Kidney glomerular epithelial cell (primary cell): ENCODE results near the gene SLC43A2.
"Not testable (repeated sequence)": the region's sequence is repeated elsewhere in the genome, so short reads cannot be mapped to it uniquely, and the experiment has no call there.

Experiments
- DNase-seq: peaks from one replicate; lab custom pipeline; 2025; lab: John Stamatoyannopoulos, UW

The SLC43A2 gene

DNA sequence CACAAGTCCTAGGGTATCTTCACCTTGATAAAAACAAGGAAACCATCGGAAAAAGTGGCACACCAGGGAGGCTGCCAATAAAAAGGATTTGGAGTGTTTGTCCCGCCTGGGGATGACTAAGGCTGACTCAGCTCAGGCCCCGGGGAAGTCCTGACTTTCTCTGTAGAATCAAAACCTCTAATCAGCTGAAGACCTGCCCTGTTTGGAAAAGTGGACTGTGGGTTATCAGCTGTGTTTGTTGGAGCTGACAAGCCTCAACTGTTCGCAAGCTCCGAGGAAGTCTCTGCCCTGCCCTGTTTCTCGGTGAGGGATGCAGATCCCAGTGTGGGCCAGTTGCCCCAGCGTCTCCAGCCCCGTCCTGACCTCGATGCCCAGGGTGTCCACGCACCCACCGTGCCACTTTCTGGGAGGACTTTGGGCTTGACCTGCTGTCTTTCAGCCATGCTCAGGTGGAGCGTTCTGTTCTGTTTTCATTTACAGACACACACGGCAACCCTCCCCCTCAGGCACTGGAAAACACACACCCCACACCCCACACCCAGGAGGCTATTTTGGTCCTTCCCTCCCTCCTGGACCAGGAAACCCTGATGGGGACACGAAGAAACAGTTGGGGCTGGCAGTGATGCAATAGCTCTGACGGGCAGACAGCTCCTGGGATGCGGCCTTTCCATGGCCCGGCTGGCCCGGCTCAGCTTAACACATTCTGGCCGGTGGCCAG, 38.4 kb downstream of the SLC43A2 start:
- peak; percentile 61 for DNase-seq

DNA sequence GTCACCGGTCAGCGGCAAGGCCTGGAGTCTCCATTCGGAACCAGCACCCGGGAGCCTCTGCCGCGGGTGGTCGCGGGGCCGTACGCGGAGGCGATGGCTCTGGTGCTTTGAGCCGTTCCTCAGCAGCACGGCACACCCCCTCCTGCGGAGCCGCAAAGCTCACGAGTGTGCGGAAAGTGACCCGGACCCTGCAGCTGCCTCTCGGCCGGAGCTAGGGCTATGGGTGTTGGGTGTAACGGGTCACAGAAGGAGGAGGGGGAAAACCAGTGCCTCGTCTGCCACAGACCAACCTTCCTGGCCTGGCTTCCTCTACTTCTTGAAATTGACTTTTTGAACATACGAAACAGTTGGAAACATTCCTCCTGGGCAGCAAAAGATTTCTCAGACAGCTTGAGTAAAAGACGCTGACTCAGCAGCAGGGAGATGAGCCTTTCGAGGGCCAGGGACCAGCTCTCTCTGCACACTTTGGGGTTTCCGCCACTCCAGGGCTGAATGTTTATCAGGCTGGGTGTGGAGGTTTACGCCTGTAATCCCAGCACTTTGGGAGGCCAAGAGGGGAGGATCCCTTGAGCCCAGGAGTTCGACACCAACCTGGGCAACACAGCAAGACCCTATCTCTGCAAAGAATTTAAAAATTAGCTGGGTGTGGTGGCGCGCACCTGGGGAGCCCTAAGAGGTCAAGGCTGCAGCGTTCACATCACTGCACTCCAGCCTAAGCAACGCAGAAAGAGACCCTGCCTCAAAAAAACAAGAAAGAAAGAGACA, 39.6 kb downstream of the SLC43A2 start:
- DNase-seq: no peak

DNA sequence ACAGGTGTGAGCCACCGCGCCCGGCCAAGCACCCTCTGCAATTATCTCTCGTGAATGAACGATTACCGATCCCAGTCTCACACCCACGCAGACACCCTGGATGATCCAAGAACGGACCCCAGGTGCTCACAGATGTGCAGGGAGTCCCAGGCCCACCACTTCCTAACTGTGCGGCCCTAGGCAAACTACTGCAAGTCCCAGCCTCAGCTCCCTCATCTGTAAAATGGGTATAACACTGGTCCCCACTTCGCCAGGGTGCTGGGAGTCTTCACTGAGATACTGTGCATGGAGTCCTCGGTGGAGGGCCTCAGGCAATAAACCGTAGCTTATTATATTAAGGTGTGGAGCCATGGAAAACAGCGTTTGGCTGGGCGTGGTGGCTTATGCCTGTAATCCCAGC, 44.5 kb downstream of the SLC43A2 start:
- no peak for DNase-seq

DNA sequence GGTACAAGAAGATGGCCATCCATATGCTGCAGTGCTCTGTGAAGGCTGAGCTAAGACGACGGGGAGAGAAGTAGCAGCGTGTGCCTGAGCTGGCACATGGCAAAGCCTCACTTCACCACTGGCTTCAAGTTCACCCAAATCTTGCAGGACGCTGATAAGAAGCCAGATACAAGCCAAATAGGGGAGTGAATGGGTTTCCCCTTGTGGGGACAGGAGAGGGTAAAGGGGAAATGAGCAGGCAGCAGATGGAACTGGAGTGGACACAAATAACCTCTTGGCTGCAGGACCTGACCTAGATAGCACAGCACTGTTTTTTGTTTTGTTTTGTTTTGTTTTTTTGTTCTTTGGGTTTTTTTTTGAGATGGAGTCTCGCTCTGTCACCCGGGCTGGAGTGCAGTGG, 45.1 kb downstream of the SLC43A2 start:
- DNase-seq: no peak

DNA sequence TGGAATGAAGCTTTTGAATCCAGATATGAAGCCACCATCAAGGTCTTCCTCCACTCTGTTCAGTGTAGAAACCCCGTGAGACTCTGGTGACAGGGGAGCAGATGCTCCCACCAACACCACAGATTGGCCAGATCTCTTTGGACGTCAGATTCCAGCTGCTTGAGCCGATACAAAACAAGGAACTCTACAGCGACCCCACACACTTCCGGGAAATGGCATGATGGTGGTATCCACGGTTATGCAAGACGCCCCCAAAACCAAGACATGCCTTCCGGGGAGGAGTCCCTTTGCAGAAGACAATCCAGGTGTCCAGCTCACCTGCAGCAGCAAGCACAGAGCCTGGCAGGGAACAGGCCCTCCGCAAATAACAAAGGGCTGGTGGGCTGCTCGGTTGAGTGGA, 46.3 kb downstream of the SLC43A2 start:
- DNase-seq: no peak

DNA sequence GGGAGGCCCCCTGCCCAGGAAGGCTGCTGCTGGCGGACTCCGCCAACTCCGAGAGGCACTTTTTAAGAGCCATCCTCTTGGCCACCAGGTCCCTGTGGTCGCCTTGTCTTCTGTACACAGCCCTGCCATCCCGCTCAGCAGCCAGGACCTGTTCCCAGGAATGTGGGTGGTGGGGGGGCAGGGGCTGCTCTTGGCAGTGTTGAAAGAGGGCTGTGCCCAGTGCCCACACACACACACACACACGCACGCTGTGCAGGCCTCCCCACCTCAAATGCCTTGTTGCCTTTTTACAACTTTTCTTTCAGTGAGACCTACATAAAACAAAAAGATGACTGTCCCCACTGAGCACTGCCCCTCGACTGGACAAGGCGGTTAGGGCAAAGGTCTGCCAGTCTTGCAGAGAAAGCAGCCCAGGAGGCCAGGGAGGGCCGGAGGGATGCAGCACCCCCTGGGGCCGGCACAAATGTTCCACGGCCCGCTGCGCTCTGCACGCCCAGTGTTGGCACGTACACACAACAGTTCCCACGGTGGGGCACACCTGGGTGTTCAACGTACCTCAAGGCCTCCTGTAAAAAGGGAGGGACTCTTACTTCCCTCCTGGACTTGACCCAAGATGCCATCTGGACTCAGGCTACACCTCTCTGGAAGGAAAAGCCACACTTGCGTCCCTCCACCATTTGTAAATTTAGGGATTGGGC, 47.5 kb downstream of the SLC43A2 start:
- no peak for DNase-seq

DNA sequence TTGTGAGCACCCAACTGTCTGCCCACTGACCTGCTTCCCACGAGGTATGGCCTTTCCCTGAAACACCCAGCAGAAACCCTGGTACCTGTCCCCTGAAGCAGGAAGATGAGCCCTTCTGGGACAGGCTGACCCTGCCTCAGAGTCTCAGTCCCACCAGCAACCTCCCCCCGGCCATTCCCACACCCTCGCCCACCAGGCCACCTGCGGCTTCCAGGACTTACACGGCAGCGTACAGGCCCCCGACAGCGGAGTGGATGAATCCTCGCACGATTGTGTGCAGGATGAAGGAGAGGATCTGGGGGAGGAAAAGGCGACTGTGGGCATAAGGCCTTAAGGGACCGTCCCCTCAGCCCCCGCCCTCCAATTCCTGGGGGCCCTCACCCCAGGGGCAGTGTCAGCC, 50.6 kb downstream of the SLC43A2 start:
- no peak for DNase-seq

DNA sequence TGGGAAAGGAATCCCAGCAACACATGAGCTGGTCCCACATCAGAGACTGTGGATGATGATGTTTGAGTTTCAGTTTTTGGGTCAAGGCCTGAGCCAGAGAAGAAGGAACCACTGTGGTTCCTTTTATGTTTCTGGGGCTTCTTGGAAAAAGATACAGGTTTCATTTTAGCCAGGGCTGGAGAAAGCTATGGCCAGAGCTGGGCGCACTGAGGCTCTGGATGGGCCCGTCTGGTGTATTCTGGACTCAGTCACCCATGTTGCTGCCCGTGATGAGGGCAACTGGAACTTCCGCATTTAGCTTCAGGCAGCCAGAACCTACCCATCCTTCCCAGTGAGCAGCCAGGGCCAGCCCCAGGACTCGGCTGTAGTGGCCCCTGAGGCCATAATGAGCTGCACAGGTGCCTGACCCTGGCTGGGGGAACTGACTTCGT, 51.0 kb downstream of the SLC43A2 start:
- no peak for DNase-seq

DNA sequence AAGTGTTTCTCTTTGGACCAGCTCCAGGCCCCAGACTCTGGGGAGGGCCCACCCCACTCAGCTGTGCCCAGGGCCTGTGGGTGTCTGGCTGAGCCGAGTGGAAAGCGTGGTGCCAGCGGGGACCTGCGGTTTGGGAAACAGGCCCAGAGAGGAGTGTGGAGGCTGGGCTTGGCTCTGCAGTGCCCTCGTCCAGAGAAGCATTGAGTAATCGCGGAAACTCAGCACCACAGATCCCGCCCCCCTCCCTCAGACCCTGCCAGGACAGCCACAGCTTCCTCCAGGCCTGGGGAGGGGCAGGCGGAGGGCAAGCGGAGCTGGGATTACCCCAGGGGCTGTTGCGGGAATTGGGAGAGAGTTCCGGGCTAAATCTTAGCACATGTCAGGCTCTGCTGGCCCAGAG, 51.5 kb downstream of the SLC43A2 start:
- no peak for DNase-seq

DNA sequence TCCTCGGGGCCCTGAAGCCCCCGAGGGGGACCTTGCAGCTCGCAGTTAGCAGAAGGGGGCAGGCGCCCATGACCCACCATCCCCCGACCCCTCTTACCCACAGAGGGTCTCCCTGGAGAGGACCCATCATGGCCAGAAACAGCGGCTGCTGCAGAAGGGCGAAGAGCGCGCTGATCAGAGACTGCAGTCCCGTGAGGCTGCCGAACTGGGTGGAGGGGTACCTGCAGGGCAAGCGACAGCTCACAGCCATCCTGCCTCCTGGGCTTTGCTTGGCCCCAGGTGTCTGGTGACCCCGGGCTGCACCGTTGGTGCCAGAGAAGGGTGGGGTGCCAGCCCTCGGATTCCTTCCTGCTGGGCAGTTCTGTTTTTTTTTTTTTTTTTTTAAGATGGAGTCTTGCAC, 52.1 kb downstream of the SLC43A2 start:
- no peak for DNase-seq

DNA sequence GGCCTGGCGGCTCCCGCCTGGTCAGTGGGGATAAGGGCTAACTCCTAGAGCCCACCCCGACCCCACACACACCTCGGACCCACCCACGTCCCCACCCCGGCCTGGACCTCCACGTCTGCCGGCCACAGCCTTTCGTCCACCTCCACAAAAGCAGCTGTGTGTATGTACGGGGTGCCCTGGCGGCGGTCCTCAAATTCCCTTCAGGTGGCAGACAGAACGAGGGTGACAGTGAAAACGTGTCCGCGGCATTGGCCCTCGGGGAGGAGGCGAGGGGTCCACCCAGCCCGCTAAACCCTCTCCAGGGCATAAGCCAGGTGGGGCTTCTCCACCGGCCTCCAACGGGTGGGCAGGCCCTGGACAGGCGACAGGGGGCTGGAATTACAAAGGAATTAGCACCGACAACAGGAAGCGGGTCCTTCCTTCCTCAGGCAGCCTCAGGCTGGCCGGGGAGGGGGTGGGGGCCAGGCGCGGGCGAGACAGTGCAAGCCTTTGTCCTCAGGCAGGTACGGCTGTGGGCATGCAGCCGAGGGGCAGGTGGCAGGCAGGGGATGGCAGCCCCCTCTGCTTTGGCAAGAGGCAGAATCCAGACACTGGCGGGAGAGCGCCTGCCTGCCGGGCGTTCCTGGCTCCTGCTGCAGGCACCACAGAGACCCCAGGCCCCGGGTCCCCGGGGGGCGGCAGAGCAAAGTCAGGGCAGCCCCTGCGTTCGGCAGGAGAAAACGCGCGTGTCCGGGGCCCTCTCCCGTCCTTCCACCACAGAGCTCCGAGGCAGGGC, 53.8 kb downstream of the SLC43A2 start:
- no peak for DNase-seq

DNA sequence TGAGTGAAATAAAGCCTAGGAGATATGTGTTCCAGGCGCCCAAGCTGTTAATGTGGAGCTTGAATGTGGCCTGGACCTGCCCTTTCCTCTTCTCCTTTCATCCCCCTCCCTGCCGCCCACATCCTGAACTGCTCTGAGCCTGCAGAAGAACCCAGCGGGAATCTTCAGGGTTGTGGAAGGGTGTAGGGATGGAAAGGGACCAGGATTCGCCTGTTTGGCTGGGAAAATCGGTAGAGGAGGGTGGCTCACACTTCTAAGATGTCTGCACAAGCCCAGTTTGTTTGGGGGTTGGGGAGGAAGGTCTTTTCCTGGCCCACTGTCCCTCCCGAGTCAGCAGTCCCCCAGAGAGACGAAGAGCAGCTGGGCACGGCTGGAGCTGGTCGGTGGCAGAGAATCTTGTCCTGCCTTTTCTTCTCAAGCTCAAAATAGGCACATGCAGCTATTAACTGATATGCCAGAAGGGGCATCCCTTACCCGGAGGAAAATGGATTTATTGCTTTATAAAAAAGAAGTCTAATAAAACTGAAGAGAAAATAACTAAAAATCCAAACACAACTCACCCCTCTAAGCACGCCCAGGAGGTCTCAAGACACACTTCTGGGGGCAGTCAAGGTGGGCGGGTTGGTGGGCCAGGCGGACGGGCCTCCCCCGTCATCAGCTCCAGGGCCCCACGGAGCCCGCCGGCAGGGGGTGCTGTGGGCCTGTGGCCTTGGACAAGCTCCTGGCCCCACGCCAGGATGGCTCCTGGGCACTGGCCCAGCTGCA, 54.5 kb downstream of the SLC43A2 start:
- DNase-seq: peak; percentile 61

DNA sequence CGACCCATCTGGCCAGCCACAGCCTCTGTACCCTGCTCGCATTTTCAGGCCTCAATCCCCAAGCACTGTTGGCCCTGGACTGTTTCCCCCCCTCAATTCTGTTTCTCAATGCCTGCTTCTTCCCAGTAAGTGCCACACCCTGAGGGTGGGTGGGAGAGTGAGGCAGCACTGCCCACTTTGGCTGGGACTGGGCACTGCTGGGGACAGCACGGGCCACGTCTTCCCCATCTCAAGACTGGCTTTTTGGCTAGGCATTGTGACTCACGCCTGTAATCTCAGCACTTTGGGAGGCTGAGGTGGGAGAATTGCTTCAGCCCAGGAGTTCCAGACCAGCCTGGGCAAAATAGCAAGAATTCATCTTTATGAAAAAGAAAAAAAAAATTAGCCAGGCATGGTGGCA, 56.0 kb downstream of the SLC43A2 start:
- not testable (repeated sequence) for DNase-seq

DNA sequence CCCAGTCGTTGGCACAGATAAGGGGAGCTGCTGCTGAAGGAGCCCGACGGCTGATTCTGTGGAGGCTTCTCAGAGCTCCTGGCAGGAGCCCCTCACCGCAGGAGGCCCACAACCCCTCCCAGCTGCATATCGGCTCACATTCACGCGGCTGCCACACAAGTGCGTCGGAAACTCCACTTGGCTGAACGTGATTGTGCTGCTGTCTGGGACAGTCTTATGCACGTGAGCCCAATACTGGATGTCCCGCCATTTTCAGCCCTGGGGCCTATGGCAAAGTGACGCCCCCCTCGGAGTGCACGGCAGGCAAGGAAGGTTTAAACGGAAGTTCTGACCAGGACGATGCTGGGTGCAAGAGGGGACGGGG, 57.3 kb downstream of the SLC43A2 start:
- DNase-seq: no peak

DNA sequence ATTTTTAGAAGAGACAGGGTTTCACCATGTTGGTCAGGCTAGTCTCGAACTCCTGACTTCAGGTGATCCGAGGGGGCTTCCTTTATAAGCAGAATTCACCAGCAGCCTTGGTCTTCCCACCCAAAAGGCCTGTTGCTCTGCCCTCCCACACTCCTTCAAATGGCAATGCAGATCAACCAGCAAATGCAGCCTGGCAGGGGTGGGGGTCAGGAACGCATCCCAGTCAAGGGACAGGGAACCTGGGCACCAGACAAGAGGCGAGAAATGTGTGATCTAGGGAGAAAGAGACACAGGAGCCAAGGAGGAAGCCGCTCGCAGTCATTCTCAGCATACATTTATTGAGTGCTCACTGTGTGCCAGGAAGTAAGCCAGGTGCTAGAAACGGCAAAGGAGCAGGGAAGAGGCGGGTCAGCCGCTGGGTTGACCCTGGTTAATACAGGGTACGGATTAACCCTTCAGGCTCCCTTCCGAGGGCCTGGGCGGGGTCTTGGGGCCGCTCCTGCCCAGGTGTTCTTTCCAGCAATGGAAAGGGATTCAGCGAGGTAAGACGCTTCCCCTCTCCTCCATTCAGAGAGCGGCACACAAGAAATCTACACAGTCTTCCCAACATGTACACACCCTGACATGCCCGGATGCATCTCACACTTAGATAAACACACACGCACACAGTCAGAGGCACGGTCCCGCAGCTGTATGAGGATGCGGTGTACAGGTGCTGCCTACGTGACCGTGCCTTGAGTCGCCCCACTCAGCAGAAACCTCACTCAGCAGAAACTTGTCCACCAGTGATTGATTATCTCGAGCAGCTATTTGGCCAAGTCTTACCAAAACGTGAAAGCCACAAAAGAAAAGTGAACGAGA, 59.5 kb downstream of the SLC43A2 start:
- DNase-seq: no peak

DNA sequence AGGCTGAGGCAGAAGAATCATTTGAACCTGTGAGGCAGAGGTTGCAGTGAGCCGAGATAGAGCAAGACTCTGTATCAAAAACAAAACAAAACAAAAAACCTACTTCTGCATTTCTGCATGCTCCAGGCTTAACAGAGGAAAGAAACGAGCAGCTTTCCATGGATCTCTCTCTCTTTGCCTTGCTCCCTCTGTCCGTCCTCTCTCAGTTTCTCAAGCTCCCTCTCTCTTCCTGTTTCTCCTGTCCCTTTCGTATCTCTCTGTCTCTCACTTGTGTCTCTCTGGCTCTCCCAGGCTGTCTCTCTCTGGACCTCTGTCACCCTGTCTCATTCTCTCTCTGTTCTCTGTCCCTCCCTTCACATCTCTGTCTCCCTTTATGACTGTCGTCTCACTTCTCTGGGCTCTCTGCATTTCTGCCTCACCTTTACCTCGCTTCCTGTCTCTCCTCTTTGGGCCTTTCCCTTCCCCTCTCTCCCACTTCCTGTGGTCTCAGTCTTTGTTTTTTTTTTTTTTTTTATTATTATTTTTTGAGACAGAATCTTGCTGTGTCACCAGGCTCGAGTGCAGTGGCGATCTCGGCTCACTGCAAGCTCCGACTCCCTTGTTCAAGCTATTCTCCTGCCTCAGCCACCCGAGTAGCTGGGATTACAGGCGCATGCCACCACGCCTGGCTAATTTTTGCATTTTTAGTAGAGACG, 62.0 kb downstream of the SLC43A2 start:
- no peak for DNase-seq

DNA sequence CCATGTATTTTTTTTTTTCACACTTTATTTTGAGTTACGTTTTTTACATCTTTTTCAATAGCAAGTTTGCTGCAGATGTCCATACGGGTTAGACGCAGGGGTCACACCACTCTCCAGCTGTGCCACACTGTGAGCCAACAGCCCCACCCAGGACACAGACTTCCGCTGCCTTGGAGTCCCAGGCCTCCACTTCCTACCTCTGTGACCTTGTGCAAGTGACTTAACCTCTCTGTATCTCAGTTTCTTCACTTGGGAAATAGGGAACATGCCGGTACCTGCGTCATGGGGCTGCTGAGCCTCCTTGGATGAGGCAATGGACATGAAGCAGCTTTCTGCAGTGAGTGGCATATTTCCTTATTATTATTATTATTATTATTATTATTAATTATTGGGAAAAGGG, 62.8 kb downstream of the SLC43A2 start:
- DNase-seq: no peak

DNA sequence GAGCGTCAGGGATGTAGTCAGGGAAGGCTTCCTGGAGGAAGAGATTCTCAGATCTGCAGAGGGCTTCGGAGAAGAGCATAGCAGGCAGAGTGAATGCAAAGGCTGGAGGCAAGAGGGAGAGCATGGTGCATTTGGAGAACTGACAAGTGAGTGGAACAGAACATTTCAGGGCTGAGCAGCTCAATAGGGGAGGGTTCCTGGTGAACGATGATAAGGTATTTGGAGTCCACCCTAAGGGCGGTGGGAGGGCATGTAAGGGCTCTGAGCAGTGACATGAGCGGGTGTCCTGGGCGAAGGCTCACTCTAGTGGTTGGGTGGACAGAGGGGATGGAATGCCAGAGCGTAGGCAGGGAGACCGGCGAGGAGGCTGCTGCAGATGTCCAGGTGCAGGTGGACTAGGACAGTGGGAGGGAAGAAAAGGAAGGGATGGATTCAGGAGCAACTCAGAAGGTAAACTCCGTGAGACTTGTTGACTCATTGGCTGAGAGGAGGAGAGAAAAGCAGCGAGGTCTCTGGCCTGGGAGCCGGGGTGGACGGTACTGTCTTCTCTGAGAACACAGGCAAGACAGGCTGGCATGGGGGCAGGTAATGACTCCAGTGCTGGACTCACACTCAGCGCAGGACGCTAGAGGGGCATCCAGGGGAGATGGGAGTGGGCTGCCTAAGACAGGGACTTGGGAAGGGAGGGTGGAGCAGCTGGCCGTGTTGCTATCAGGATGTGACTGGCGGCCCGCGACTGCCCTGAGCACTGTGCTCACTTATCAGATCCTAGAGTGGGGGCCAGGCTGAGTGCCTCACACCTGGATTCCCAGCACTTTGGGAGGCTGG, 64.6 kb downstream of the SLC43A2 start:
- no peak for DNase-seq

DNA sequence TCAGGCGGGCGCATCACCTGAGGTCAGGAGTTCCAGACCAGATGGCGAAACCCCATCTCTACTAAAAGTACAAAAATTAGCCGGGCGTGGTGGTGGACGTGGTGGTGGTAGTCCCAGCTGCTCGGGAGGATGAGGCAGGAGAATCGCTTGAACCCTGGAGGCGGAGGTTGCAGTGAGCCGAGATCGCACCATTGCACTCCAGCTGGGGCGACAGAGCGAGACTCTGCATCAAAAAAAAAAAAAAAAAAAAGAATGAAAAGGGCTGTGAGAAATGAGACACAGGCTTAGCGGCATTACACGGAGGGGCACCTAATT, 65.2 kb downstream of the SLC43A2 start:
- not testable (repeated sequence) for DNase-seq
